MM.1S (cell line): Measurements from ENCODE around the gene TVP23C.

Source experiments
- CTCF ChIP-seq: fragments of 300-600 bp; sonication (generic); IDR thresholded peaks from 2 replicates; pipeline ENCODE4 v1.5.1; 2016; ENCODE audit warnings: antibody characterized with exemption, low read length, mixed read lengths
- EZH2 ChIP-seq: fragments of 300-600 bp; sonication (generic); optimal IDR thresholded peaks from 2 replicates; pipeline ENCODE3; 2017; ENCODE audit warnings: low read depth, mild to moderate bottlenecking, antibody characterized with exemption, low read length, mixed read lengths

GRCh38 chr17:15493693-15494035, 69.6 kb downstream of the TVP23C start:
- TF ChIP-seq CTCF (no peak), EZH2 (no peak)
